Neural progenitor cell (in vitro differentiated cells): ENCODE results near the gene IL17C. TPM values are rescaled to one million over a fixed set of nuclear protein-coding genes. Genes with fewer than 3 reads are reported as not detected.

Experiments
- DNase-seq: peaks from one replicate; pipeline ENCODE4 v3.0.0-alpha.2; 2016; ENCODE audit warnings: low spot score
- H2AFZ ChIP-seq: fragments of 200-600 bp; sonication (generic); replicated peaks from 2 replicates; pipeline ENCODE4 v1.6.1; 2016; ENCODE audit warnings: antibody characterized with exemption
- H3F3A ChIP-seq: fragments of 200-600 bp; sonication (generic); 2 replicates; pipeline ENCODE4 v1.6.1; 2016; ENCODE audit warnings: antibody characterized with exemption, low read depth
- H3K27ac ChIP-seq: fragments of 200-600 bp; sonication (generic); 2 replicates; pipeline ENCODE4 v1.5.1; 2016; ENCODE audit warnings: mild to moderate bottlenecking
- H3K27me3 ChIP-seq: fragments of 200-600 bp; sonication (generic); 2 replicates; pipeline ENCODE4 v1.6.1; 2016; ENCODE audit warnings: mild to moderate bottlenecking, moderate library complexity
- H3K36me3 ChIP-seq: fragments of 200-600 bp; sonication (generic); 2 replicates; pipeline ENCODE4 v1.5.1; 2016
- H3K4me1 ChIP-seq: fragments of 200-600 bp; sonication (generic); 2 replicates; pipeline ENCODE4 v1.6.1; 2016; ENCODE audit warnings: mixed run types
- H3K4me2 ChIP-seq: fragments of 200-600 bp; sonication (generic); 2 replicates; pipeline ENCODE4 v1.6.1; 2016
- H3K4me3 ChIP-seq: fragments of 200-600 bp; sonication (generic); 2 replicates; pipeline ENCODE4 v1.5.1; 2016
- H3K79me2 ChIP-seq: fragments of 200-600 bp; sonication (generic); 2 replicates; pipeline ENCODE4 v1.6.1; 2016; ENCODE audit warnings: low read depth
- H3K9ac ChIP-seq: fragments of 200-600 bp; sonication (generic); 2 replicates; pipeline ENCODE4 v1.6.1; 2016
- H3K9me3 ChIP-seq: fragments of 200-600 bp; sonication (generic); 2 replicates; pipeline ENCODE4 v1.5.1; 2016; ENCODE audit warnings: low read depth
- H4K20me1 ChIP-seq: fragments of 200-600 bp; sonication (generic); 2 replicates; pipeline ENCODE4 v1.6.1; 2016; ENCODE audit warnings: low read depth
- H3K27ac Mint-ChIP-seq: 3 replicates; pipeline ENCODE4 v1.8.0; 2021; ENCODE audit warnings: mixed read lengths
- H3K27me3 Mint-ChIP-seq: 2 replicates; pipeline ENCODE4 v1.8.0; 2022; ENCODE audit warnings: low read depth, mild to moderate bottlenecking, inconsistent platforms, moderate library complexity, mixed read lengths; ENCODE audit not compliant: insufficient read depth
- H3K36me3 Mint-ChIP-seq: 3 replicates; pipeline ENCODE4 v1.8.0; 2021; ENCODE audit warnings: mixed read lengths
- H3K4me1 Mint-ChIP-seq: 3 replicates; pipeline ENCODE4 v1.8.0; 2021; ENCODE audit warnings: mixed read lengths
- H3K4me3 Mint-ChIP-seq: 3 replicates; pipeline ENCODE4 v1.8.0; 2021; ENCODE audit warnings: mild to moderate bottlenecking, moderate library complexity, mixed read lengths
- H3K9me3 Mint-ChIP-seq: 3 replicates; pipeline ENCODE4 v1.8.0; 2020; ENCODE audit warnings: mixed read lengths
- CTCF ChIP-seq: fragments of 200-600 bp; sonication (generic); IDR thresholded peaks from 2 replicates; pipeline ENCODE4 v1.5.1; 2017; ENCODE audit warnings: antibody characterized with exemption, mild to moderate bottlenecking
- EZH2 ChIP-seq: fragments of 200-600 bp; sonication (generic); IDR thresholded peaks from 2 replicates; pipeline ENCODE4 v1.6.1; 2017; ENCODE audit warnings: antibody characterized with exemption, mild to moderate bottlenecking, moderate library complexity
- EZH2phosphoT487 ChIP-seq: fragments of 200-600 bp; sonication (generic); IDR thresholded peaks from 2 replicates; pipeline ENCODE4 v1.6.1; 2017; ENCODE audit warnings: antibody characterized with exemption
- total RNA-seq: library from RNA; depleted of rRNA; stranded (reverse); fragments of >200 nt; gene quantifications from 2 replicates; pipeline ENCODE4 v1.2.3, GENCODE V29; 2015; ENCODE audit warnings: low replicate concordance

Gene IL17C
- total RNA-seq, 1 donor from 2014 or later = not detected

- Mint-ChIP-seq H3K36me3 (peaks cover 11% of the 10 kb centered on the region), H3K27me3 (peaks cover 2% of the 10 kb centered on the region), H3K4me3 (no peak overlapping the region), H3K27ac (no peak overlapping the region), H3K4me1 (peaks cover 11% of the 10 kb centered on the region), H3K9me3 (no peaks in the 10 kb centered on the region)
- H3K36me3 ChIP-seq = no peaks in the 10 kb centered on the region
- peak overlapping the region; percentile 20 for H3K27ac ChIP-seq
- no peak for DNase-seq
- no peaks in the 10 kb centered on the region for H3K4me1 ChIP-seq
- TF ChIP-seq EZH2 (no peak), EZH2phosphoT487 (no peak), CTCF (no peak)
- no peak overlapping the region for H3K9ac ChIP-seq
- H3K4me2 ChIP-seq = no peak overlapping the region
- peaks cover 81% of the 10 kb centered on the region for H4K20me1 ChIP-seq
- H3K4me3 ChIP-seq = no peak overlapping the region
- H3F3A ChIP-seq = peaks cover 3% of the 10 kb centered on the region
- H3K79me2 ChIP-seq = peaks cover 39% of the 10 kb centered on the region
- no peaks in the 10 kb centered on the region for H3K9me3 ChIP-seq
- H3K27me3 ChIP-seq = no peaks in the 10 kb centered on the region
- no peak overlapping the region for H2AFZ ChIP-seq
These were observed 22.1 kb upstream of the IL17C start for GRCh38 chr16:88616320-88616719.

GRCh38 chr16:88616736-88617135, 21.6 kb upstream of the IL17C start:
- Histone ChIP-seq H3K79me2 (peaks cover 39% of the 10 kb centered on the region), H3K9me3 (no peaks in the 10 kb centered on the region), H2AFZ (no peak overlapping the region), H3F3A (no peaks in the 10 kb centered on the region), H3K4me2 (no peak overlapping the region), H3K36me3 (no peaks in the 10 kb centered on the region), H3K4me3 (no peak overlapping the region), H3K27me3 (no peaks in the 10 kb centered on the region), H4K20me1 (peaks cover 77% of the 10 kb centered on the region), H3K9ac (no peak overlapping the region), H3K4me1 (no peaks in the 10 kb centered on the region), H3K27ac (peak overlapping the region; percentile 20)
- TF ChIP-seq CTCF = no peak
- TF ChIP-seq EZH2phosphoT487 = no peak
- Mint-ChIP-seq H3K4me1 (peaks cover 11% of the 10 kb centered on the region), H3K4me3 (no peak overlapping the region), H3K27ac (no peak overlapping the region), H3K9me3 (no peaks in the 10 kb centered on the region), H3K27me3 (peaks cover 2% of the 10 kb centered on the region), H3K36me3 (peaks cover 11% of the 10 kb centered on the region)
- DNase-seq = no peak

- no peak for TF ChIP-seq EZH2phosphoT487
- no peak for TF ChIP-seq CTCF
- no peak for TF ChIP-seq EZH2
- Histone ChIP-seq H3K27ac (no peak overlapping the region), H3K9me3 (no peaks in the 10 kb centered on the region), H3F3A (no peaks in the 10 kb centered on the region), H3K4me3 (no peak overlapping the region), H2AFZ (no peak overlapping the region), H3K4me2 (no peak overlapping the region), H3K4me1 (no peaks in the 10 kb centered on the region), H4K20me1 (peaks cover 69% of the 10 kb centered on the region), H3K36me3 (no peaks in the 10 kb centered on the region), H3K9ac (no peak overlapping the region), H3K27me3 (no peaks in the 10 kb centered on the region), H3K79me2 (peaks cover 39% of the 10 kb centered on the region)
- peaks cover 11% of the 10 kb centered on the region for H3K36me3 Mint-ChIP-seq
- no peaks in the 10 kb centered on the region for H3K9me3 Mint-ChIP-seq
- H3K4me1 Mint-ChIP-seq = peaks cover 11% of the 10 kb centered on the region
- peak overlapping the region; percentile 18 for H3K27ac Mint-ChIP-seq
- peaks cover 2% of the 10 kb centered on the region for H3K27me3 Mint-ChIP-seq
- H3K4me3 Mint-ChIP-seq = no peak overlapping the region
- no peak for DNase-seq
These were observed 20.9 kb upstream of the IL17C start for GRCh38 chr16:88617268-88618031.
